GOT3 (cell line): ENCODE data around the gene CALHM5.
"Not testable (repeated sequence)": the region's sequence is repeated elsewhere in the genome, so short reads cannot be mapped to it uniquely, and the experiment has no call there.

Experiments
- DNase-seq: peaks from one replicate; lab custom pipeline; 2025; ENCODE audit warnings: mixed read lengths; lab: John Stamatoyannopoulos, UW

Gene CALHM5, protein sequence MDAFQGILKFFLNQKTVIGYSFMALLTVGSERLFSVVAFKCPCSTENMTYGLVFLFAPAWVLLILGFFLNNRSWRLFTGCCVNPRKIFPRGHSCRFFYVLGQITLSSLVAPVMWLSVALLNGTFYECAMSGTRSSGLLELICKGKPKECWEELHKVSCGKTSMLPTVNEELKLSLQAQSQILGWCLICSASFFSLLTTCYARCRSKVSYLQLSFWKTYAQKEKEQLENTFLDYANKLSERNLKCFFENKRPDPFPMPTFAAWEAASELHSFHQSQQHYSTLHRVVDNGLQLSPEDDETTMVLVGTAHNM

DNA sequence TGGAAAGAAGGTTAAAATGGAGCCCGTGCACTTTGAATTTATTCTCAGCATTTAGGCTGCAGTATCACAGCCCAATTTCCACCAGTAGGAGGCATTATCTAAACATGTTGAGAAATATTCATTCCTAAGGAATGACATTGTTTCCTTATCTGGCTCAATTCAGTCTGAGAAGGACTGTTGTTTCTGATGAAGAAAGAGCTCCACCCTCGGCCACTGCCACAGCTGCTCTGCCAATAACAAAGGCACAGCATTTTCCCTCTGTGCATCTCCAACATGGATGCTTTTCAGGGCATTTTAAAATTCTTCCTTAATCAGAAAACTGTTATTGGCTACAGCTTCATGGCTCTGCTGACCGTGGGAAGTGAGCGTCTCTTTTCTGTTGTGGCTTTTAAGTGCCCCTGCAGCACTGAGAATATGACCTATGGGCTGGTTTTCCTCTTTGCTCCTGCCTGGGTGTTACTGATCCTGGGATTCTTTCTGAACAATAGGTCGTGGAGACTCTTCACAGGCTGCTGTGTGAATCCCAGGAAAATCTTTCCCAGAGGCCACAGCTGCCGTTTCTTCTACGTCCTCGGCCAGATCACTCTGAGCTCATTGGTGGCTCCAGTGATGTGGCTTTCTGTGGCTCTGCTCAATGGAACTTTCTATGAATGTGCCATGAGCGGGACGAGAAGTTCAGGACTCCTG lies at the start of gene CALHM5:
TSS of gene CALHM5 (plus strand) at position 216 of the 687 bp plus-strand sequence. CDS start at position 274, 58 bp downstream.
- DNase-seq, result peak; percentile 7

DNA sequence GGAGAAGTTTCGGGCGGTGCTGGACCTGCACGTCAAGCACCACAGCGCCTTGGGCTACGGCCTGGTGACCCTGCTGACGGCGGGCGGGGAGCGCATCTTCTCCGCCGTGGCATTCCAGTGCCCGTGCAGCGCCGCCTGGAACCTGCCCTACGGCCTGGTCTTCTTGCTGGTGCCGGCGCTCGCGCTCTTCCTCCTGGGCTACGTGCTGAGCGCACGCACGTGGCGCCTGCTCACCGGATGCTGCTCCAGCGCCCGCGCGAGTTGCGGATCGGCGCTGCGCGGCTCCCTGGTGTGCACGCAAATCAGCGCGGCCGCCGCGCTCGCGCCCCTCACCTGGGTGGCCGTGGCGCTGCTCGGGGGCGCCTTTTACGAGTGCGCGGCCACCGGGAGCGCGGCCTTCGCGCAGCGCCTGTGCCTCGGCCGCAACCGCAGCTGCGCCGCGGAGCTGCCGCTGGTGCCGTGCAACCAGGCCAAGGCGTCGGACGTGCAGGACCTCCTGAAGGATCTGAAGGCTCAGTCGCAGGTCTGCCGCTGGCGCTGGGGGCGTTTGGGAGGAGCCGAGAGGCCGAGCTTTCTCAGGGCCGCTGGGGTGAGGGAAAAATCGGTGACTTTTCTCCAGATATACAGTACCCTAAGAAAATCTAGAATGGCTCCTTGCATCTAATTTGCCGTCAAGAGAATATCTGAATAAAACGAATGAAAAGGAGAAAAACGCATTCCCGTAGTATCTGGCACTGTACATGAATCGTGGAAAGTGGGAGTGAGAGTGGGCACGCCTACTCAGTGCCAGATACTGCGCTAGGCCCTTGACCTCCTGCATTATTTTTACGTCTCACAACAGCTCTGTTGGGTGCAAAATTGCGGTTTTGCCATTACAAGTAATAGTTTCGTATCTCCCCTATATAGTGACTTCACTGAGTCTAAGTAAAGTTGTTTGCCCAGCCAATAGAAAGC lies 49.2 kb upstream of the CALHM5 start:
- DNase-seq, result no peak

DNA sequence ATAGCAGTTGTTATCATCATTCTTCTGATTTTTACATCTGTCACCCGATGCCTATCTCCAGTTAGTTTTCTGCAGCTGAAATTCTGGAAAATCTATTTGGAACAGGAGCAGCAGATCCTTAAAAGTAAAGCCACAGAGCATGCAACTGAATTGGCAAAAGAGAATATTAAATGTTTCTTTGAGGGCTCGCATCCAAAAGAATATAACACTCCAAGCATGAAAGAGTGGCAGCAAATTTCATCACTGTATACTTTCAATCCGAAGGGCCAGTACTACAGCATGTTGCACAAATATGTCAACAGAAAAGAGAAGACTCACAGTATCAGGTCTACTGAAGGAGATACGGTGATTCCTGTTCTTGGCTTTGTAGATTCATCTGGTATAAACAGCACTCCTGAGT lies 48.1 kb upstream of the CALHM5 start:
- no peak for DNase-seq

DNA sequence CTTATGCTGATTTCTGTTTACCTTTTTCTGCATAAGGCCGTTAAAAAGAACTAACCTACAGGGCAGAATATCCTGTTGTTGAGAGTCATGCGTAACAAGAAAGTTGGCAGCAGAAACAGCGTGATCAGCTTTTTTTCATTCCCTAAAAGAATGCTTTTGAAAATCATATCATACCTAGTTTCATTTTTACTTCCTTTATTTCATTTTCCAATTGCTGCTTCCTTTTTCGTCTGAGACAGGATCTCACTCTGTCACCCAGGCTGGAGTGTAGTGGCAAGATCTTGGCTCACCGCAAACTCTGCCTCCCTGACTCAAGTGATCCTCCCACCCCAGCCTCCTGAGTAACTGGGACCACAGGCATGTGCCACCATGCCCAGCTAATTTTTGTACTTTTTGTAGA lies 46.2 kb upstream of the CALHM5 start:
- DNase-seq, result no peak

DNA sequence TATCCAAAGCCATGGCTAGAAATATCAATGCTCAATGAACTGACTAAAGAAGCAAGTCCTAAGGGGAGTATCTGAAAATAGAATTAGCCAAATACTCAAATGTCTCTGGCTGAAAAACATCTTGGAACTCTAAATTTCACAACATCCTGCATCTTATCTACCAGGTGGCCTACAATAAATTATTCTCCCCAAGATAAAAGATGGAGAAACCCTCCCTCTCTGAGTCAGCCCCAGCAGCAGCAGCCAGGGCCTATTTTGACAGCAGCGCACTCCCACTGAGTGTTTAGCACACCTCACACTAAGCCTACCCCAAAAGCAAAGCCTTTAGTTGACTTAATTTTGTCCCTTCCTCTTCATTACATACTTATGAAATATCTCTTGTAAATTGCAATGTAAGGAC lies 44.3 kb upstream of the CALHM5 start:
- no peak for DNase-seq

DNA sequence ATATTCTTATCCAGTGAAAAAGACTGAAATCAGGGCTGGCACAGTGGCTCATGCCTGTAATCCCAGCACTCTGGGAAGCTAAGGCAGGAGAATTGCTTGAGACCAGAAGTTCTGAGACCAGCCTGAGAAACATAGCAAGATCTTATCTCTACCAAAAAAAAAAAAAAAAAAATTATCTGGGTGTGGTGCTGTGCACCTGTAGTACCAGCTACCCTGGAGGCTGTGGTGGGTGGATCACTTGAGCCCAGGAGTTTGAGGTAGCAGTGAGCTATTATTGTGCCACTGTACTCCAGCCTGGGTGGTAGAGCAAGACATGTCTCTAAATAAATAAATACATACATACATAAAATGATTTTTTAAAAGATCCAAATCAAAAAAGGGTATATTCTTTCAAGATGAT lies 43.9 kb upstream of the CALHM5 start:
- DNase-seq, result no peak

DNA sequence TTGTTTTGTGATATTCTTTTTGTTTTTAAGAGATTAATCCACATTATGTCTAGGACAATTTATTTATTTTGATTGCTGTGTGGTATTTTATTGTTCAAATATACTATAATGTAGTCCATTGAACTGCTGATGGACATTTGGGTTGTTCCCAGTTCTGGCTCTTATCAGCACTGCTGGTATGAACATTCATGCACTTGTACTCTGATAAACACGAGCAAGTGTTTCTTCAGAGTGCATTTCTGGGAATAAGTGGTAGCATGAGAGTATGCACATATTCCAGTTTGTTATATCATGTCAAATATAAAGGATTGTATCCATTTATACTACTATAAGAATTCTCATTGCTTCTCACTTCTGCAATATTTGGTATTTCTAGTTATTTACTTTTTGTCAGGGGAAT lies 43.1 kb upstream of the CALHM5 start:
- no peak for DNase-seq

DNA sequence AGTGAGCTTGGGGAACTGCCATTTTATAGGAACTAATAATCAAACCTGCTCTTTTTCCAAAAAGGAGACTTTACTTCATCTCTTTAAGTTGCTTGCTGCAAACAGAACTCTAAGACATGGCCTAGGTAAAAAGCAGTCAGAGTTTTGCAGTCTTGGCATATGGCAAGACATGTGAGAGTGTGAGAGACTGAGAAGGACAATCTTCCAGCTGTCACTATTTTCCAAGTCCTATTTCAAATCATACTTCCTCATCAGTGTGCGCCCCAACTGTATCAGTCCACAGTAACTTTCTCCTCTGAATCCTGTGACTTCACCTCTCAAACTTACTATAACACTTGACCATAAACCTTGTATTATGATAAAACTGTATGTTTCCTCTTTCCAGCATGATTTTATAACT lies 39.9 kb upstream of the CALHM5 start:
- no peak for DNase-seq

DNA sequence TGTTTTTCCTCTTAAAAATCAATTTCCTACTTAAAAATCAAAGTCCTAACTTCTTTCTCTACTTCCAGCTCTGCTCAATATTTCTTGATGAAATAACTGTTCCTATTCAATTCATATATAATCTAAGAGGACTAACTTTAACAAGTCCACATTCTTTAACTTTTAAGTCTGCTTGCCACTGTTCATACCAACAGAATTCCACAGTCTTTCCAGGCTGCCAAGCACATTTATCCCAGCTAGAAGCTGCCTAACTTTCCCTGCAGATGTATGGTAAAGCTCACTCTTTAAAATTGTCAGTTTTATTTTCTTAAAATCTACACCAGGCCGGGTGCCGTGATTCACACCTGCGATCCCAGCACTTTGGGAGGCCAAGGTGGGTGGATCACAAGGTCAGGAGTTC lies 38.7 kb upstream of the CALHM5 start:
- no peak for DNase-seq

DNA sequence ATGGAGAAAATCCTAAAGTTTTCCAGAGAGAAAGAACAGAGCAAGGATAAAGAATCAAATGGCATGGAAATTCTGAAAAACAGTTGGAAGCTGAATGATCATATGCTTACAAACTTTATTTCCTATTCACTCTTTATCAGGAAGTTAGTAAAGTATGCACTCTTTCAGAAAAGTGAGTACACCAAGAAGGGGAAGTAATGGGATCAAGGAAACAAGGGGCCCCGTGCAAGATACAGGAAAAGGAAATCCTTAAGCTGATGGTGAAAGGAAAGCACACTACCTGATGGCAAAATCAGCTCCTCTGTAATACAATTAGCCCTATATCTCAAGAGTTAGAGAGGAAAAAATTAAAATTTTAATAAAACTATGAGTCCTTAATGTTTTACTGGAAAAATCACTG lies 36.3 kb upstream of the CALHM5 start:
- no peak for DNase-seq

DNA sequence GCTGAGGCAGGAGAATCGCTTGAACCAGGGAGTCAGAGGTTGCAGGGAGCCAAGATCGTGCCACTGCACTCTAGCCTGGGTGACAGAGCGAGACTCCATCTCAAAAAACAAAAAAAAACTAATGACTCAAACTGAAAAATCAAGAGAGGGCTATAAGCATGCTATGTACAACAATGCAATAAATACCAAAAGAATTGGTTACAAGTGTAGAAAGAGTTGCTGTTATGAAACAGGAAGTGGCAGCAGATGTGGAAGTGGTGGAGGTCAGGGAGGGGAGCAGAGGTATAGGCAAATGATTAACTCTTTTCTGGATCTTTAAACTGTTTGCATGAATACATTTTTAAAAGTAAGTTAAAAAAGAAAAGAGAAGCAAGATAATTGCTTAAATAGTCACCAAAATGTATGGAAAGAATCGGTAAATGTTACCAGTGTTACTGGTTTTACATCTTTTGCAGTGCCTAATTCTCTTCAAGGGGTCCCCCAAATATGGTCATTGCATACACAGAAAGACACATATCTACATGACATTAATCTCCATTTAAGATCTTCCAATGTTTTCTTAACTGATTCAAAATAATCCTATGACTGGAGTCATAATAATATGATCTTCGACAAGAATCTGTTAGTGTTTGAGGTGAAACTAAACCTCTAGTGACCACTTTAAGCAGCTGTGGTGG lies 35.3 kb upstream of the CALHM5 start:
- no peak for DNase-seq

DNA sequence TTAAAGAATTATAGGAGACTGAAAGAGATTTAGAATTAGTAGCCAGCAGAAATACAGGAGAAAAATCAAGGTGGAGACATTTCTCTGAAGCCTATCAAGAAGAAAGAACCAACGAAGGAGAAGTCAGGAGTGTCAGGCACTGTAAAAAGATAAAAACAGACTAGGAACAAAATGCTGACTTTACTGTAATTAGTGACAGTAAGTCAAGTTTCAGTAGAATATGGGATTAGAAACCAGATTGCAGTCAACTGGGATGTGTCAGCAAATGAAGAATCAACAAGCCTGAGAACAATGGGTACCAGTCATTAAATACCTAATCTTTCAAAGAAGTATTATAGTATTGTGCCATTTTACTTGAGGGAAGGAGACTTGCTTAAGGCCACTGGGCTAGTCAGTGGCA lies 28.7 kb upstream of the CALHM5 start:
- DNase-seq, result no peak

DNA sequence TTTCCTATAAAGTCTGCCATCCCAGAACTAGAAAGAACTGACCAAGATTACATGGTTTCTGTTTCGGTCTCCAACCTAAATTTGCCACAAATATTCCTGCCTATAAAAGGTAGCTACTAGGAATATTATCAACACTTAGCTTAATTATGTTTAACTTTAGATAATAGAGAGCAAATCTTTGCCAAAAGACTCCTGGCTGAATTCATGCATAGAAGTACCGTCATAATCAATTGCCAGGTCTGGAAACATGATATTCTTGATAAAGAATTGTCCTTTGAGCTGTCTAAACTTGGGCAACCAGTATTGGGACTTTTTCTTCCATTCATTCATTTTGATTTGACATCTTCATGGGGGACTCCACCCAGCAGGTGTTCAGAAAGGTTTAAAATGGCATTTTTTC lies 27.8 kb upstream of the CALHM5 start:
- no peak for DNase-seq

DNA sequence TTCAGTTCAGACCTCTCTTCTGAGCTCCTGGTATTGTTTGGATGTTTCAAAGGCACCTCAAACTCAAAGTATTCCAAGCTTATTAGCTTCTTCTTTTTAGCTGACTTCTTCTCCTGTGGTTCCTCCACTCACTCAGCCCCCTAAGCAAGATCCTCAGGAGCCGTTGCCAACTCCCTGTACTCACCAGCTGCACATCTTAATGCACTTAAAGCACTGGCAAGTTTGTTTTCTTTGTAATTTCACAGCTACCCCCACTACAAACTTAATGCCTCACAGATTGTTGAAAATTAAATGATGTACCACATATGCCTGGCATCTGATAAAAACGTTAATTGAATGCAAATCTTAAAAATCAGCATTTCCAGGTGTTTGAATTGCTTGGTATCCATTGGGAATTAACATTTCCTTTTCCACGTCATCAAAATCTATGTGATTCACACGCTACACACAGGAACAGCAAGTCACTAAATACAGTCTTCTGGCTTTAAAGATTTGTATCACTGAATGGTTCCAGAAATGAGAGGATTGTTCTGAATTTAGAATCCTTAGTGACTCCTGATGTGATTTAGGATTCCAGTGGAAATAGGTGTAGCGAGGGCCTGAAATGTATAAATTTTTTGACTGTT lies 25.8 kb upstream of the CALHM5 start:
- DNase-seq, result no peak

DNA sequence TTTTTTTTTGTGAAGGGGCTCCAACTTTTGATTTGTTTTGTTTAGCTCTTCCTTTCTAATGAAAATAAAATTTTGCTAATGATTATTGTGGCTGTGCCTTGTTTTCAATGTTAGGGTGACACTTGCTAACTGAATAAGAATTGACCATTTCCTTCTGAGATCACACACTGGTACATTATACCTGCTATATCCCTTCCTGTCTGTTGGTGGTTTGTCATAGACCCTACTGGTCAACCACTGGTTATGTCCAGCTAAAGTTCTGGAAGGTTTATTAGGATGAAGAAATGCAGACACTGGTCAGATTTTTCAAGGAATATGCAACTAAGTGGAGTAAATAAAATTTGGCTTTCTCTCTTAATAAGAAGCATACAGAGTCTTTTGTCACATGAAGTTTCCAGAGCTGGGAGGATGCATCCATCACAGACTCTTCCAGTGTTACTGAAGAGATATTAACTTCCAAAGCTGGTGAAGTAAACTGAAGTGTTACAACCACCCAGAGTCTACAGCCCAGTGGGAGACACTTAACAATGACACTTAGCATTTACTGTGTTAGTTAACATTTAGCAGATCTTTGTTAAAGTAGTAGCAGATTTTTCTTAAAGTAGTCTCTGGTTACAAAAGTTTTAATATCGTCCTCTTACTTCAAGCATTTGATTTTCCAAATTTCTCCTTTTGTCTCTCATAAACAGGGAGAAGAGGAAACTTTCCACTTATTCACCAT lies 19.7 kb upstream of the CALHM5 start:
- DNase-seq, result no peak

DNA sequence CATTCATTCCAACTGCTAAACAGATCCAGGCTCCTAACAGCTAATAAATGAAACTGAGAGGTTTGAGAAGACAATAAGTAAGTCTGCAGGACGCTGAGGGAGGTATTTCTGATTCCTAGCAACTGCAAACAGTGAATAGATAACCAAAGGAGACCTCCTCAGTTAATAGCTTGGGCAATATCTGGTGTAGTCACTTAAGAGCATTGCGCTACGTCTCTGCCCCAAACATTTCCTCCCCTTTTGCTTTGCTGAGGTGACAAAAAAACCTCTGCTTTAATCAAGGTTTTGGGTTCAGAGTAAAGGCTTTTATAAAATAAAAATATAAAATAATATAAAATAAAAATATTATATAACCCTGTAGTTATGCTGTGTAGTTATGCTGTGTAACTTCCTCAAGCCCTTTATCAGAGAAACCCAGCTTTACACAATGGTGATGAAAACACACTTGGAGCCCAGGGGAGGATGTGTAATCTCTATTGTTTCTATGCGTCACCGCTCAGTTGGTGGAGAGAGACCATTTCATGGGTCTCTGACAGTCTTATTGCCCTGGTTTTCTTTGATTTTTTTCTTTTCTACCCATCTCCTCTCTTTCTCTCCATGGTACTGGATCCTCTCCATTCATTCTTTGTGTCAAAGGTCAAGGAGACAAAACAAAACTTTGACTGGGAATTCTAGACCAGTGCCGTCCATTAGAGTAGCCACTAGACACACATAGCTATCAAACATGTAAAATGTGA lies 18.9 kb upstream of the CALHM5 start:
- no peak for DNase-seq

DNA sequence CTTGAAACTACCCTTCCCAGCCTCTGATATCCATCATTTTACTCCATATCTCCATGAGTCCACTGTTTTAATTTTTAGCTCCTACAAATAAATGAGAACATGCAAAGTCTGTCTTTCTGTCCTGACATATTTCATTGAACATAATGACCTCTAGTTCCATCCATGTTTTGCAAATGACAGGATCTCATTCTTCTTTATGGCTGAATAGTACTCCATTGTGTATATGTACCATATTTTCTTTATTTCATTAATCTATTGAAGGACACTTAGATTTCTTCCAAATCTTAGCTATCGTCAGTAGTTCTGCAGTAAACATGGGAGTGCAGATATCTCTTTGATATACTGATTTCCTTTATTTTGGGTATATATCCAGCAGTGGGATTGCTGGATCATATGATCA lies 16.3 kb upstream of the CALHM5 start:
- not testable (repeated sequence) for DNase-seq

DNA sequence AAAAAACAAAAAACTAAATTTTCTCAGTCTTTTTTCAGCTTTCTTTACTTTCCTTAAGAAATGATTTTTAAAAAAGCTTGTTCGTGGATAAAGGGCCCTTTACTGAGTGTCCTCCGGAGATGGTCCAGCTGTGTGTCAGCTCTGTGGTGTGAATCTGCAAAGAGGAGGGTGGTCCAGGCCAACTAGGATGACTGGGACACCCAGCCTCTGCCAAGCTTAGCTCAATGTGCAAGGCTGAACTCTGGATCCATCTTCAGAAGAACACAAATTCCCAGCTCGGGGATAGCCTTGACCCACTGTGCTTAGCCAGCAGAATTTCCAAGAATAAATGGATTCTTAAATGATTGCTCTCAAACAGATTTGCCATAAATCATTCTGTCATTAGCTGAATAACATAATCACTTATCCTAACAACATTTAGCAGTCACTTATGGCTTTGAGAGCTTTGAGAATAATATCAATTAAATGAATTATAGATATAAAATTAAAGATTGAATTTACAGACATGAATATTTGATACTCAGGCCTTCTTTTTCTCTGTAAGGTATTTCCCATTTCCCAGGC lies 14.2 kb upstream of the CALHM5 start:
- no peak for DNase-seq

DNA sequence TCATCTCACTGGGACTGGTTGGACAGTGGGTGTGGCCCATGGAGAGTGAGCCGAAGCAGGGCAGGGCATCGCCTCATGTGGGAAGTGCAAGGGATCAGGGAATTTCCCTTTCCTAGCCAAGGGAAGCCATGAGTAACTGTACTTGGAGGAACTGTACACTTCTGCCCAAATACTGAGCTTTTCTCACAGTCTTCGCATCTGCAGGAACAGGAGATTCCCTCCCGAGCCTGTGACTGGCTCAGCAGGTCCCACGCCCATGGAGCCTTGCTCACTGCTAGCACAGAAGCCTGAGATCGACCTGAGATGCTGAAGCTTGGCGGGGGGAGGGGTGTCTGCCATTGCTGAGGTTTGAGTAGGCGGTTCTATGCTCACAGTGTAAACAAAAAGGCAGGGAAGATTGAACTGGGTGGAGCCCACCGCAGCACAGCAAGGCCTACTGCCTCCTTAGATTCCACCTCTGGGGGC lies 10.4 kb upstream of the CALHM5 start:
- DNase-seq, result no peak

DNA sequence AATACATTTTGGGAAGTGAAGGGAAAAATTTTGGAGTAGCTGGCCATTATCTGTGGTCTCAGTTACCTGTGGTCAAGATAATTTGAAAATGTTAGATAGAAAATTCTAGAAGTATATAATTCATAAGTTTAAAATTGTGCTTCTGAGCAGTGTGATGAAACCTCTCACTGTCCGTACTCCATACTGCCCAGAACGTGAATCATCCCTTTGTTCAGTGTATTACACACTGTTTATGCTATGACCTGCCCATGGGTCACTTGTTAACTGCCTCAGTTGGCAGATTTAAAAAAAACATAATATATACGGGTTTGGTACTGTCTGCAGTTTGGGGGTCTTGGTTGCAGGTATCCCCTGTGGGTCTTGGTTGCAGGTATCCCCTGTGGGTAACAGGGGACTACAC lies 4.1 kb upstream of the CALHM5 start:
- DNase-seq, result no peak
